ENCODE results near the gene PCDH12.
A peak's percentile ranks its signal among the peaks of the same experiment; 100 is the strongest.

PCDH12 gene

GRCh38 chr5:141914797-141915196, 43.2 kb downstream of the PCDH12 start:
- no peak overlapping the region for H3K27ac ChIP-seq
- peaks cover 10 to 43% (median 14%) of the 10 kb centered on the region in 10 experiments; a peak in 19 of 20 replicates for H3K4me1 ChIP-seq
- H3K36me3 ChIP-seq, result no peaks in the 10 kb centered on the region
- H3K9ac ChIP-seq, result no peak overlapping the region
- H4K20me1 ChIP-seq, result no peaks in the 10 kb centered on the region
- H3K27me3 ChIP-seq, result peaks cover 23 to 36% (median 29%) of the 10 kb centered on the region in 11 experiments
- 0 out of 22 replicates have a peak overlapping the region, but pooled peaks of 1 of the 11 experiments have one; percentile 74 for H3K4me2 ChIP-seq
- no peak overlapping the region for H3K4me3 ChIP-seq
- TF ChIP-seq Cebpa-rat (IDR thresholded peaks at IDR 0.05), result no peak
- H3K9me3 ChIP-seq (replicated peaks in 1 of 11), result no peaks in the 10 kb centered on the region

- TF ChIP-seq Cebpa-rat (IDR thresholded peaks at IDR 0.05), result no peak
- H3K27ac ChIP-seq, result no peak overlapping the region
- peaks cover 10 to 38% (median 14%) of the 10 kb centered on the region in 10 experiments; a peak in 19 of 20 replicates for H3K4me1 ChIP-seq
- H3K9me3 ChIP-seq (replicated peaks in 1 of 11), result no peaks in the 10 kb centered on the region
- peaks cover 23 to 36% (median 29%) of the 10 kb centered on the region in 11 experiments for H3K27me3 ChIP-seq
- no peaks in the 10 kb centered on the region for H3K36me3 ChIP-seq
- peak overlapping the region; percentile 60 to 83 (median 67) for H3K4me2 ChIP-seq
- peak overlapping the region in 8 of 11 experiments; percentile 4 to 46 (median 28); a peak in 8 of 22 replicates for H3K9ac ChIP-seq
- H3K4me3 ChIP-seq, result peak overlapping the region in 8 of 10 experiments; percentile 5 to 52 (median 26); a peak in 10 of 20 replicates
- H4K20me1 ChIP-seq, result no peaks in the 10 kb centered on the region
These were observed 43.7 kb downstream of the PCDH12 start for GRCh38 chr5:141914199-141914743.

GRCh38 chr5:141913560-141914198, 44.3 kb downstream of the PCDH12 start:
- Histone ChIP-seq H3K4me3 (peak overlapping the region in 8 of 10 experiments; percentile 5 to 52 (median 26); a peak in 9 of 20 replicates), H3K9ac (peak overlapping the region in 8 of 11 experiments; percentile 4 to 46 (median 28); a peak in 8 of 22 replicates), H3K36me3 (no peaks in the 10 kb centered on the region), H3K9me3 (replicated peaks in 1 of 11) (no peaks in the 10 kb centered on the region), H3K27ac (no peak overlapping the region), H4K20me1 (no peaks in the 10 kb centered on the region), H3K4me2 (peak overlapping the region; percentile 60 to 83 (median 67)), H3K4me1 (peaks cover 10 to 34% (median 14%) of the 10 kb centered on the region in 10 experiments; a peak in 19 of 20 replicates), H3K27me3 (peaks cover 23 to 36% (median 29%) of the 10 kb centered on the region in 11 experiments)
- TF ChIP-seq Cebpa-rat (IDR thresholded peaks at IDR 0.05), result no peak

GRCh38 chr5:141910271-141910673, 47.7 kb downstream of the PCDH12 start:
- peaks cover 5 to 15% (median 11%) of the 10 kb centered on the region in 11 experiments; a peak in 16 of 22 replicates for H3K9me3 ChIP-seq (replicated peaks in 1 of 11)
- no peak overlapping the region for H3K4me2 ChIP-seq
- no peak overlapping the region for H3K4me3 ChIP-seq
- no peak for TF ChIP-seq Cebpa-rat (IDR thresholded peaks at IDR 0.05)
- H3K9ac ChIP-seq, result no peak overlapping the region
- H4K20me1 ChIP-seq, result no peaks in the 10 kb centered on the region
- peaks cover 10 to 26% (median 14%) of the 10 kb centered on the region in 10 experiments; a peak in 19 of 20 replicates for H3K4me1 ChIP-seq
- H3K36me3 ChIP-seq, result no peaks in the 10 kb centered on the region
- no peak overlapping the region for H3K27ac ChIP-seq
- peaks cover 23 to 32% (median 29%) of the 10 kb centered on the region in 11 experiments for H3K27me3 ChIP-seq

GRCh38 chr5:141909212-141909611, 48.8 kb downstream of the PCDH12 start:
- Histone ChIP-seq H3K4me3 (no peak overlapping the region), H3K27ac (no peak overlapping the region), H3K9ac (no peak overlapping the region), H3K36me3 (no peaks in the 10 kb centered on the region), H3K4me1 (peaks cover 9 to 24% (median 12%) of the 10 kb centered on the region in 10 experiments; a peak in 19 of 20 replicates), H3K27me3 (peaks cover 16 to 21% (median 19%) of the 10 kb centered on the region in 11 experiments), H4K20me1 (no peaks in the 10 kb centered on the region), H3K9me3 (replicated peaks in 1 of 11) (peaks cover 5 to 15% (median 12%) of the 10 kb centered on the region in 11 experiments; a peak in 16 of 22 replicates), H3K4me2 (no peak overlapping the region)
- TF ChIP-seq Cebpa-rat (IDR thresholded peaks at IDR 0.05), result no peak

- TF ChIP-seq Cebpa-rat (IDR thresholded peaks at IDR 0.05), result no peak
- peaks cover 5 to 24% (median 10%) of the 10 kb centered on the region in 10 experiments; a peak in 19 of 20 replicates for H3K4me1 ChIP-seq
These were observed 49.2 kb downstream of the PCDH12 start for GRCh38 chr5:141908796-141909195.

GRCh38 chr5:141906972-141907371, 51.0 kb downstream of the PCDH12 start:
- Histone ChIP-seq H3K4me2 (peak overlapping the region in 3 of 11 experiments; percentile 8 to 33 (median 18); a peak in 5 of 22 replicates), H3K27ac (no peak overlapping the region), H4K20me1 (no peaks in the 10 kb centered on the region), H3K36me3 (no peaks in the 10 kb centered on the region), H3K9ac (no peak overlapping the region), H3K4me1 (peaks cover 0 to 32% (median 8%) of the 10 kb centered on the region in 10 experiments; a peak in 12 of 20 replicates), H3K4me3 (no peak overlapping the region), H3K27me3 (no peaks in the 10 kb centered on the region), H3K9me3 (replicated peaks in 1 of 11) (peaks cover 5 to 15% (median 12%) of the 10 kb centered on the region in 11 experiments; a peak in 16 of 22 replicates)
- TF ChIP-seq Cebpa-rat (IDR thresholded peaks at IDR 0.05), result no peak

More at GRCh38 chr5:141908796-141909195, 49.2 kb downstream of the PCDH12 start:
- H3K4me3 ChIP-seq, result no peak overlapping the region
- H3K27ac ChIP-seq, result no peak overlapping the region
- no peak overlapping the region for H3K4me2 ChIP-seq
- no peak overlapping the region for H3K9ac ChIP-seq
- no peaks in the 10 kb centered on the region for H3K36me3 ChIP-seq
- H3K27me3 ChIP-seq, result peaks cover 12 to 17% (median 15%) of the 10 kb centered on the region in 11 experiments
- H4K20me1 ChIP-seq, result no peaks in the 10 kb centered on the region
- peaks cover 5 to 15% (median 12%) of the 10 kb centered on the region in 11 experiments; a peak in 16 of 22 replicates for H3K9me3 ChIP-seq (replicated peaks in 1 of 11)

- Histone ChIP-seq H3K4me2 (peak overlapping the region in 3 of 11 experiments; percentile 8 to 33 (median 18); a peak in 5 of 22 replicates), H3K4me3 (no peak overlapping the region), H3K9ac (no peak overlapping the region), H3K36me3 (no peaks in the 10 kb centered on the region), H3K27me3 (no peaks in the 10 kb centered on the region), H3K4me1 (peaks cover 0 to 32% (median 8%) of the 10 kb centered on the region in 10 experiments; a peak in 12 of 20 replicates), H3K9me3 (replicated peaks in 1 of 11) (peaks cover 5 to 15% (median 12%) of the 10 kb centered on the region in 11 experiments; a peak in 16 of 22 replicates), H4K20me1 (no peaks in the 10 kb centered on the region), H3K27ac (no peak overlapping the region)
- TF ChIP-seq Cebpa-rat (IDR thresholded peaks at IDR 0.05), result no peak
These were observed 51.5 kb downstream of the PCDH12 start for GRCh38 chr5:141906517-141906916.

GRCh38 chr5:141904551-141904950, 53.5 kb downstream of the PCDH12 start:
- Histone ChIP-seq H3K4me2 (no peak overlapping the region), H4K20me1 (no peaks in the 10 kb centered on the region), H3K9me3 (replicated peaks in 1 of 11) (peaks cover 5 to 15% (median 12%) of the 10 kb centered on the region in 11 experiments; a peak in 16 of 22 replicates), H3K36me3 (no peaks in the 10 kb centered on the region), H3K4me3 (no peak overlapping the region), H3K9ac (no peak overlapping the region), H3K27me3 (no peaks in the 10 kb centered on the region), H3K4me1 (peaks cover 0 to 35% (median 8%) of the 10 kb centered on the region in 10 experiments; a peak in 12 of 20 replicates), H3K27ac (no peak overlapping the region)
- no peak for TF ChIP-seq Cebpa-rat (IDR thresholded peaks at IDR 0.05)

Data from BLaER1 treated with 17β-estradiol and CSF1 and Interleukin-3, amounts not matched to agents 10 nM and 100 nM (cell line).